Measurements from ENCODE around the gene RXFP2.

Gene RXFP2, protein sequence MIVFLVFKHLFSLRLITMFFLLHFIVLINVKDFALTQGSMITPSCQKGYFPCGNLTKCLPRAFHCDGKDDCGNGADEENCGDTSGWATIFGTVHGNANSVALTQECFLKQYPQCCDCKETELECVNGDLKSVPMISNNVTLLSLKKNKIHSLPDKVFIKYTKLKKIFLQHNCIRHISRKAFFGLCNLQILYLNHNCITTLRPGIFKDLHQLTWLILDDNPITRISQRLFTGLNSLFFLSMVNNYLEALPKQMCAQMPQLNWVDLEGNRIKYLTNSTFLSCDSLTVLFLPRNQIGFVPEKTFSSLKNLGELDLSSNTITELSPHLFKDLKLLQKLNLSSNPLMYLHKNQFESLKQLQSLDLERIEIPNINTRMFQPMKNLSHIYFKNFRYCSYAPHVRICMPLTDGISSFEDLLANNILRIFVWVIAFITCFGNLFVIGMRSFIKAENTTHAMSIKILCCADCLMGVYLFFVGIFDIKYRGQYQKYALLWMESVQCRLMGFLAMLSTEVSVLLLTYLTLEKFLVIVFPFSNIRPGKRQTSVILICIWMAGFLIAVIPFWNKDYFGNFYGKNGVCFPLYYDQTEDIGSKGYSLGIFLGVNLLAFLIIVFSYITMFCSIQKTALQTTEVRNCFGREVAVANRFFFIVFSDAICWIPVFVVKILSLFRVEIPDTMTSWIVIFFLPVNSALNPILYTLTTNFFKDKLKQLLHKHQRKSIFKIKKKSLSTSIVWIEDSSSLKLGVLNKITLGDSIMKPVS

GRCh38 chr13:31739226-31739625 is at the start of gene RXFP2:
Gene RXFP2, plus strand, starts transcription at chr13:31739526. Its CDS starts 87 bp downstream, at chr13:31739613.
- no peak for DNase-seq

DNA sequence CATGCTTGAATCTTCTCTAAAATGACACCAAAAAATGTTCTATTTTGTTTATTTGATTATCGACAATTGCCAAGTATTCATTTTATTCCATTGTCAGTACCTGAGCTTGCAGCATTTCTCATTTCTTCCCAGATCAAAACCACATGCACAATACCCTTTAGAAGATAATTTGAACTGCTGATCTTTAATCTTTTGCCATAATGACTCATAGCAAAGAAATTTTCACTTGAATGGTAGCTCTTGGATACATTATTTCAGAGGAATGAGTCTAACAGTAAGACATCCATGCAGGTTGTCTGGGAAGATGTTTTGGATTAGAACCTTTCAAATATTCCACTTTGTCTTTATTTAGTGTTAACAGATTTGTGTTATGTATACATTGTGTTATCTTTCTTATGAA is 42.0 kb upstream of the RXFP2 start:
- no peak for DNase-seq

DNA sequence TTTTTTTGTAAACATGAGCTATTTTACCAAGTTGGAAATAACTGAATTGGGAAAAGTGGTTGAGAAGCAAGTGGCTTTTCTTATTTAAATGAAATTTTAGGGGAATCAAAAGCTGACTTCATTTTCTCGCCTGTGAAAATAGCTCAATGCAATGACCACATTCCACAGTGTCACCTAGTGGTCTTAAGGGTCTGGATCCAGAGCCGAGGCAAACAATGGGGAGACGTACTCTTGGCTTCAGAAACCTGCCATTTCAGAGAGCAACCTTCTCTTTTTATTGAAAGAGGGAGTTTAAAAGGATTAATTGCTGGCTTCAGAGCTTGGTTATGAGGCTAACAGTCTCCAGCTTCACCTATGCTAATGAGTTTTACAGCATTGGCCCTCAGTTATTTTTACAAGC is 39.7 kb upstream of the RXFP2 start:
- peak; percentile 59 for DNase-seq

DNA sequence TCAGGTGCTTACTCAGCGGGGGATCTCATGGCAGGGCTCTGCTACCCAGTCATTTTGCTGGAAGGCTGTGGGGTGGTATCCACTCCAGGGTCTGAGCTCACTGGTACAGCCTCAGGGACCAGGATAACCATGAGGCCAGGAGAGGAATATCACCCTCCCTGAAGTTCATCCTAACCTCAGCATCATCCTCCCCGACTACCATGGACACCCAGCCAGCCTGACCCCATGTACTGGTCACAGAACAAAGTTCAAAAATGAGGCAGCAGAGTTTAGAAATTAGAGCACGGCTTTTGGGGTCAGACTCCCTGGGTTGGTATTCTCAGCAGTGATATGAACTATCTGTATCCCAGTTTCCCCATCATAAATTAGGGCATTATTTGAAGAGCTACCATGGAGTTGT is 35.5 kb upstream of the RXFP2 start:
- no peak for DNase-seq

DNA sequence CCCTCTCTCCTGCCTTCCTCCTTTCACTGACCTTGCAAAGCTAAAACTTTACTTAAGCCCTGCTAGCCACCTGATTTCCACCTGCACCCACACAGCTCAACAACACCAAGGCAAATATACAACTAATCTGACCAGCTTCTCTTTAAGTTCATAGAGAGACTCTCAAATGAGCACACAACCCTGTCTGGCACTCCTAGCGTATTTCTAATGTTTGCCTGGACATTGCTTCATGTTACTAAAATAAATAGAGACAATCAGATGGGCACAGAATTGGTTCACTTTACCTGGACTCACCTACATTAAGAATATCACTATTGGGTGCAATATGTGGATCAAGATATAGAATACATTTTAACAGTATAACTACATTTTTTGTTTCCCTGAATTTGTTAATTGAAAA is 33.2 kb upstream of the RXFP2 start:
- no peak for DNase-seq

DNA sequence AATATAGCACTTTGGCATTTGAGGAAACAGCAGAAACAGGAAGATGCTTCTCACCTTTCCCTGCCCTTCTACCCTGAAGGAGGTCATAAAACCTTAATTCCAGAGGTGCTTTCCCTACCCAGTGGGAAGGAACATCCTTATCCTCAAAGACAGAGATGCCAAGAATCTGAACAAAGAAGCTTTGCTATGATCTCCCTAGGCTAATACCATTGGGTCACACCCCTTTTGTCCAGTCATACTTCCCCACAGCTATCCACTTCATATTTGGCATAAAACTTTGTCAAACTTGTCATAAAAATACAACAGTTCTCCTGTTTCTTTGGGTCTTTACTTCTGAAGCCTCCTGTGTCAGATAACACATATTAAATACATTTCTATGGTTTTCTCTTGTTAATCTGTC is 21.7 kb upstream of the RXFP2 start:
- no peak for DNase-seq

- no peak for DNase-seq
Observed at GRCh38 chr13:31719214-31719613, 20.1 kb upstream of the RXFP2 start.

DNA sequence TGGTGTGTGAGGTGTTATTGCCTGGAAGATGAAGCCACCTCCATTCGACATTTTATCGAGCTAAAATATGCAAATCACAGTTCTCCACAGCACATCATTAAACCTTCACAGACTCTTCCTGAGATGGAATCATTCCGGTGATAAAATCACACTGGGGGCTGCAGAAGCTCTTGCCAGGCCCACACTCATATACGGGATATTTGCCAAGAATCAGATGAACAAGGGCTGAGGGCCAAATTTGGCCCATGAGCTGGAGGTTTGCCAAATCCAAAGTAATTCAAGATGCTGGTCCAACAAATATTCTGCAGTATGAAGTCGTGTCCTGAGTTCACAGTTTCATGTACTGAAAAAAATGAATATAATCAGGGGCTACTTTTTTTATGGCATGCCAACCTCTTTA is 16.7 kb upstream of the RXFP2 start:
- no peak for DNase-seq

GRCh38 chr13:31725841-31726240 is 13.5 kb upstream of the RXFP2 start:
- DNase-seq, result no peak

GRCh38 chr13:31731921-31732320 is 7.4 kb upstream of the RXFP2 start:
- DNase-seq, result no peak

DNA sequence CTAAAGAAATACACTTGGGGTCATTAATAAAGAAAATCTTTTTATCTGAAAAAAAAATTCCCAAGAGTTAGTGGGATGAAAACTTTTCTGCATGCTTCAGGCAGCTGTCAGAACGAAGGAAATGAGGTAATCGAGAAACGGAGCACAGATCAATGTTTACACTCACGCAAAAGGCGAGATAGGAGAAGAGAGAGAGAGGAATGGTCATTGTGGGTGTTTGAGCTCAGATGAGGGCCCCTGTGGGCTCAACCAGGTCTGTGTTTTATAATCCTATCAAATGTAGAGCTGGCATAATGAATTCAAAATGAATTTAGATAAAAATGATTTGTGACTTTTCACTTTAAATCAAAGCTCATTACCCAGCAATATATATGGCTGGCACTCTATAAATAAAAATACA is 6.3 kb upstream of the RXFP2 start:
- DNase-seq, result no peak

GRCh38 chr13:31733647-31734046 is 5.7 kb upstream of the RXFP2 start:
- DNase-seq, result no peak

GRCh38 chr13:31742097-31742734 is 2.9 kb downstream of the RXFP2 start:
- peak; percentile 86 for DNase-seq

DNA sequence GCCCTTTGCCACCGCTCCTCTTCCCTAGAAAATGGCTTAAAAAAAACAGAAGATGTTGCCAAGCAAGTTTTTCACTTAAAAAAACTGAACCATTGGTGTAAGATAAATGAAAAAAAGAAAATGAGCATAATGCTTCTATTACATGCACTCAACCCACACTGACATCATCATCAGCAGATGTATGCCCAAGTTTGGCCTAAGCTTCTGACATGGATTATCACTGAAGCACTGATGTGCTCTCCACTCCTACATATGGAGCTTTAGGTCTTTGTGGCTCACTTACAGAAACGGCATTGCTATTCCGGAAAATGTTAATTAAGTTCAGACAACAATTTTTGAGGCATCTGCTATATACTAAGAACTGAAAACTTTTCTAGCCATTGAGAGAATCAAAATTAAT is 8.0 kb downstream of the RXFP2 start:
- DNase-seq, result peak; percentile 18

- DNase-seq, result no peak
Observed at GRCh38 chr13:31747966-31748365, 8.6 kb downstream of the RXFP2 start.

DNA sequence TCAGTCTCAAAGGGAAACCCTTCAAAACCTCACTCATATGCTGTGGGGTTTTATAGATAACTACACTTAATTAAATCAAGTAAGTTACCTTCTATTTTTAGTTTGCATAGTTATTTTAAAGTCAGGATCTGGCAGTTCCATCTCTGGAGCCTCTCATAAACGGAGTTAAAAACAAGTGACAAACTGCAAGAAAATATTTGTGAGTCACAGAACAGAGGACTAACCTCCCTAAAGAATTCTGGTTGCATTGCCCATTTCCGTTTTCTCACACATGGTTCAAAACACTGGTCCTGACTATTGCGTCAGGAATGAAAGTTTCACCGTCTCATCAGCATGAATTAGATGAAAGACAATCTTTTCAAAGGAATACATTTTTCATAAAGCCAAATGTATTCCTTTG is 10.6 kb downstream of the RXFP2 start:
- DNase-seq, result no peak

DNA sequence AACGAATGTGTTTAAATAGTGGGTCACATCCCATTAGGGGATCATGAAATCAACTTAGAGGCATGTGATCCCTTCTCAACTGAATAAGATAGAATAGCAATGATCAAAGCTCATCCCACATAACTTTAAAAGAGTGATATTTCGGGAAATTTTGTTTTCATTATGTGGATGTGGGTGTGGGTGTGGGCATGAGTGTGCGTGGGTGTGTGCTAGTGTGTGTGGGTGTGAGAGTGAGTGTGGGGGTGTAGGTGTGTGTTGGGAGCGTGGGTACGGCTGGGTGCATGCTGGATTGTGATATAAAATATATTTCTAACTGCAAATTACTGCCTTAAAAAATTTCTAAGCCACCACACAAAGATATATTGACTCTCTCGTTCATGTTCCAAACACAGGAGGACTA is 15.9 kb downstream of the RXFP2 start:
- DNase-seq, result no peak

DNA sequence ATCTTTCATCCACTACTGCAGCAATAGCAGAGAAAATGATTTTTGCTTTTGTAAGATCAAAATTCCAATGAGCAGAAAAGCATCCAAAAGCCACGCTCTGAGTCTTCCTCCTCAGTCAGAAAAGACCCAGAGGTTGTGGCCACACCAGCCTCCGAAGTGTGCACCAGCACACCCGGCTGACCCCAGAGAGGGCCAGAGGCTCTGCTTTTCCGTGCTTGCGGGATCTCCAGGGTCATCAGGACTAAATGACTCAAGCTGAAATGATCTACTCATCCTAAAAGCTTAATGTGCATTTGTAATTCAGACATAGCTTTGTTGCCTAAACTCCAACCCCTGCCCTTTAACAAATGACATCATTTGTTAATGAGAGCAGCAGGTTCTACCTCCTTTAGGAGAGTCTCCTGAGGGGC is 16.5 kb downstream of the RXFP2 start:
- no peak for DNase-seq

DNA sequence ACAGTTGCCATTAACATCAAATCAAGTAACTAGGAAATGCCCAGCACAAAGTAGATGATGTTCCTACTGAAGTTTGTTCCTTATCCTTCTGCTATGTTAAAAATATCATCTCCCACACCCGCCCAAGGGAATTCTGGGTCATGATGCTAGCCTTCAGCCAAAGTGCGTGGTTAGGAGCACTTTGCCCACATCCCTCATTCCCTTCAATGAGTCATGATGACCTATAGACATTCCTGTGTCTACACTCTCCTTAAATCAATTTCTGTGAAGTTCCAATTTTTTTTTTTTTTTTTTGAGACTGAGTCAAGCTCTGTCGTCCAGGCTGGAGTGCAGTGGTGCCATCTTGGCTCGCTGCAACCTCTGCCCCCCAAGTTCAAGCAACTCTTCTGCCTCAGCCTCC is 17.0 kb downstream of the RXFP2 start:
- no peak for DNase-seq

GRCh38 chr13:31761951-31762350 is 22.6 kb downstream of the RXFP2 start:
- DNase-seq, result no peak

DNA sequence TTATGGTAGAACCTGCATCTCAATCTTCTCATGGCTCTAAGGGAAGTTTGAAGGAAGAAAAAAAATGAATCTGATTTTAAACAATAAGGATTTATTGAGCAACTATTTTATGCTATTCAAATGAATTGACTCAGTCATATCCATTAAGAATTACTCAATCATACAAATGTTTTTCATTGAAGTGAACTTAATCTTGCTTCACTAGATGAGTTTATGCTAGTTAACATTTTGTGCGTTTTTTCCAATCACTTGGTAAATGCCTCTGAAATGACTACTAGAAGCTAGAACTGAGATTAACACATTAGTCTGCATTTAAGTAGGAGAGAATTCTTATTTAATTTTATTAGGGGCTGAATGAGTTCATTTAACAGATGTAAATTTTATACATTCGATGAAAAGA is 25.2 kb downstream of the RXFP2 start:
- no peak for DNase-seq

DNA sequence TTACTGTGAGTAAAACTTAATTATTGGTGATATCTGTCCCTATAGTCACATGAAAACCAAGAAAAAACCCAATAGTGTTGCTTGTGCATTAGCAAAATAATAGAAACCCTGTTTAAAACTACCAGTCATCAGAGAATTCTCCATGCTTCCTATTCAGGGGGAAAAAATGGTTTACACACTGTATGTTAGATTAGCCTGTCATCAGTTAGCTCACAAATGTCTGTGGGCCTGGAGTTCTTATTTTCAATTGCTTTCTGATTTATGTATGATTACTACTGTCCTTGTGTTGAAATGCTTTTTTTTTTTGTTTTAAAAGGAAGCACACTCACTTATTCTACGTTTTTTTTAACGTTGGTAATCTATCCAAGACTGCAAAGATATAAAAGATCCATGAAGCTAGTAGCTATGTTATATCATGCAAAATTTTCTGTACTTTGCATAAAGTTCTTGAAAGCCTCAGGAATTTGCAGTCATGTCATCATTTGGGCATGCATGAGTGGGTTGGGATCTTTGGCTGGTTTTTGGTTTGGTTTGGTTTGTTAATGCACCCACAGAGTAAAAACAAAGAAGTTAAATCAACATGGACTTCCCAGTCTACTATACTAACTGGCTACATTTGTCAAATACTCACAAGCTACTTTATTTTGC is 25.9 kb downstream of the RXFP2 start:
- DNase-seq, result no peak

DNA sequence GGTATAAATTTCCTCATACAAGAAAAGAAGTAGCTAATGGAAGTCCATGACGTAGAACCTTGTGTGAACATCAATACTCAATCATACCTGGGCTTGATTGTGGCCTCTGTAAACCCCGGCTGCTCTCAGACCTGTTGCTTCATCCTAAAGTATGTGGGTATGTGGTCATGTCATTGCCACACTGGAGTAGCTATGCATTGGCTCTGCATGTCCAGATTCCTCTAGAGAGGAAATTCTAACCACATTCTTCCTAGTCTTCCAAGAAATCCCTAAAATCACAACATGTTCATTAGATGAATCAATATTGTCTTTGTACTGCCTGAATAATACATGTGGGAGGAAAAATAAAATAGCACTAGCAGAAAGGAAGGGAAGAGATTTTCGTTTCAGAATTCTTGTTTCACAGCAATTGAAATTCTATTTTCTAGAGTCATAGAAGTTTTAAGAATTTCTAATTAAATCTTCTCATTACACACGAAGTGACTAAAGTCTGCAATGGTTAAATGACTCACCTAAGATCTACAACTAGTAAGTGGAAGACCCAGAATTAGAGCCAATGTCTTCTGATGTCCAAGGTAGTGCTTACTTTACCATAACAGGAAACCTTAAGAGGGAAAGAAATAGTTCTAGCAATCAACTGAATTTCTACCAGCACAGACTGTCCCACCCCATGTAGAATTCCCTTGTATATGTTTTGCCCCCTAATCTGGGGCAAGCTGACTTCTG is 28.0 kb downstream of the RXFP2 start:
- no peak for DNase-seq
